GM19351 (cell line): ENCODE data around the gene OR2Z1.

ENCODE experiments used
- ATAC-seq: cut with Tn5 transposase; IDR thresholded peaks from one replicate; pipeline ENCODE4 v1.9.1; 2021; ENCODE audit warnings: mild to moderate bottlenecking, moderate library complexity; ENCODE audit not compliant: unreplicated experiment

OR2Z1 gene, protein sequence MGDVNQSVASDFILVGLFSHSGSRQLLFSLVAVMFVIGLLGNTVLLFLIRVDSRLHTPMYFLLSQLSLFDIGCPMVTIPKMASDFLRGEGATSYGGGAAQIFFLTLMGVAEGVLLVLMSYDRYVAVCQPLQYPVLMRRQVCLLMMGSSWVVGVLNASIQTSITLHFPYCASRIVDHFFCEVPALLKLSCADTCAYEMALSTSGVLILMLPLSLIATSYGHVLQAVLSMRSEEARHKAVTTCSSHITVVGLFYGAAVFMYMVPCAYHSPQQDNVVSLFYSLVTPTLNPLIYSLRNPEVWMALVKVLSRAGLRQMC

GRCh38 chr19:8721334-8721733, at the start of gene OR2Z1:
OR2Z1 (plus strand) TSS chr19:8721634; CDS start chr19:8731029, 9,395 bp downstream.
- ATAC-seq: no peak

- ATAC-seq: no peak
These were observed 48.0 kb upstream of the OR2Z1 start for GRCh38 chr19:8673276-8673891.

- ATAC-seq: no peak
These were observed 46.4 kb upstream of the OR2Z1 start for GRCh38 chr19:8675066-8675465.

DNA sequence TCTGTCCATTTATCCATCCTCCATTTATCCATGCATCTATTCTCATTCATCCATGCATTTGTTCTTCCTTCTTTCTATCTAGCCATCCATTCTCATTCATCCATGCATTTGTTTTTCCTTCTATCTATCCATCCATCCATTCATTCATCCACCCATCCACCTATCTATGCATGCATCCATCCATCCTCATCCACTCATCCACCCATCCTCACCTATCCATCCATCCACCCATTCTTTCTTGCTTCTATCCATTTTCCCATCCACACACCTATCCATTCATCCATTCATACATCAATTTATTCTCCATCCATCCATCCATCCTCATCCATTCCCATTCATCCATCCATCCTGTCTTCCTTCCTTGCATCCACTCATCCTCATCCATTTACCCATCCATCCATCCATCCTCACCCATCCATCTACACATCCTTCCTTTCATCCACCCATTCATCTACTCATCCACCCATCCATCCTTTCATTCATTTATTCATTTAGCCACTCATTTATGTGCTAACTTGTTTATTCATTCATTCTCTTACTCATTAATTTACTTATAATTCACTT, 43.1 kb upstream of the OR2Z1 start:
- no peak for ATAC-seq

GRCh38 chr19:8680676-8681344, 40.6 kb upstream of the OR2Z1 start:
- ATAC-seq: no peak

- ATAC-seq: no peak
These were observed 39.9 kb upstream of the OR2Z1 start for GRCh38 chr19:8681345-8682029.

DNA sequence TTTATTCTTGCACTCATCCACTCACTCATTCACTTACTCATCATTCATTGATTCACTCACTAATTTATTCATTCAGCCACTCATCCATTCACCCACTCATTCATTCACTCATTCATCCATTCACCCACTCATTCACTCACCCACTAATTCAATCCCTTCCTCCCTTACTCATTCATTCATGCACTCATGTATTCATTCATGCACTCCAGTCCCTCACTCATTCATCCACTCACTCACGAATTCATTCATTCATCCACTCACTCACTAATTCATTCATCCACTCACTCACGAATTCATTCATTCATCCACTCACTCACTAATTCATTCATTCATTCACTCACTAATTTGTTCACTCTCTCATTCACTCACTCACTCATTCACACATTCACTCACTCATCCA, 39.0 kb upstream of the OR2Z1 start:
- no peak for ATAC-seq

- no peak for ATAC-seq
These were observed 38.5 kb upstream of the OR2Z1 start for GRCh38 chr19:8682931-8683330.

DNA sequence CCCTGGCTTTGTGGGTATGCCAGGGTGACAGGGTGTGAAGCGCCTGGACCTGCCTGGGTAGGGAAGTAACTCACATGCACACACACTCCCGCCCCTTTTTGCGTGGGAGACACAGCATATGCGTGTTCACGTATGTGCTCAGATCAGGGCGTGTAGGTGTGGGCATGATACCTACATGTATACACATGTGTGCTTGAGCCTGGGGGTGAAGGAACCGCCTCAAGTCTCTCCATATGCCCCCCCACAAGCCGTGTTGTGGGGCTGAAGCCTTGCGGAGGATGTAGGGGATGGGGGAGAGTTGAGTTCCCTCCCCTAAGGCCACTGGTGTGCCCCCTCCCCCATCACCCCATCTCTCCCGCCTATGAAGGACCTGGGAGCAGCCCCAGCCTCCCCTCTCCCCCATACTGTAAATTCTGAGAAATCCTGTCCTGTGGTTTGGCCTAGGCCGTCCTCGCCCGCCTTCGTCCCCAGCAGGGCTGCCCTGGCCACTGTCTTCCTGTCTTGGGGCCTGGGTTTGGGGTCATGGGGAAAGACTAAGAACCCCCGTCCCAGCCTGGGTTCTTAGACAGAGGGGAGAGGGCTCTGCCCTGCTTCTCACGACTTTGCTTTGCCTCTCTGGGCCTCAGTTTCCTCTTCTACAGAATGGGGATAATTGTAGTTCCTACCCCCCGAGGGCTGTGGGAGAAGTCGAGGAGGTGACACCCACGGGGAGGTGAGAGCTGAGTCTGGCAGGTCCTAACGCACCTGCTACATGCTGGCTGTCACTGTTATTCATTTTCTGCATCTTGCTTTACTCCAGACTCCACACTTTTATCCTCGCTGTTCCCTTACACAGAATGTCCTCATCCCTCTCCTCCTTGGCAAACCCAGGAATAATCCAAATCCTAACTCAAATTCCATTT, 37.2 kb upstream of the OR2Z1 start:
- no peak for ATAC-seq

DNA sequence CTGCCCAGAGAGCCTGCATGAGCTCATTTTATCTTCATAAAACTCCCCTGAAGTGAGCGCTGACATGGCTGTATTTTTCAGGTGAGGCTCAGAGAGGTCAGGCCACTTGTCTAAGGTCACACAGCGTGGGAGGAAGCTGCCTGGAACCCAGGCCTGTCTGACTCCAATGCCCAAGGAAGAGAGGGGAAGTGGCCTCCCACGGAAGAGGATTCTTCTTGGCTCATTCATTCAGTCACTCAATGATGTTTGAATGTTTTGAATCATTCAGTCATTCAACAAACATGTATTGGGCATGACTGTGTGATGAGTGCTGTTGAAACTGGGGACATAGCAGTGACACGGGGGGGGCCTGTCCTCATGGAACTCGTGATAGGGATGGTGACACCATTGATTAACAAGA, 34.9 kb upstream of the OR2Z1 start:
- ATAC-seq: no peak

- ATAC-seq: no peak
These were observed 32.5 kb upstream of the OR2Z1 start for GRCh38 chr19:8688930-8689329.

- no peak for ATAC-seq
These were observed 30.5 kb upstream of the OR2Z1 start for GRCh38 chr19:8690753-8691539.

- ATAC-seq: no peak
These were observed 25.9 kb upstream of the OR2Z1 start for GRCh38 chr19:8695501-8695900.

- ATAC-seq: no peak
These were observed 25.5 kb upstream of the OR2Z1 start for GRCh38 chr19:8695911-8696310.

GRCh38 chr19:8696993-8697392, 24.4 kb upstream of the OR2Z1 start:
- no peak for ATAC-seq

DNA sequence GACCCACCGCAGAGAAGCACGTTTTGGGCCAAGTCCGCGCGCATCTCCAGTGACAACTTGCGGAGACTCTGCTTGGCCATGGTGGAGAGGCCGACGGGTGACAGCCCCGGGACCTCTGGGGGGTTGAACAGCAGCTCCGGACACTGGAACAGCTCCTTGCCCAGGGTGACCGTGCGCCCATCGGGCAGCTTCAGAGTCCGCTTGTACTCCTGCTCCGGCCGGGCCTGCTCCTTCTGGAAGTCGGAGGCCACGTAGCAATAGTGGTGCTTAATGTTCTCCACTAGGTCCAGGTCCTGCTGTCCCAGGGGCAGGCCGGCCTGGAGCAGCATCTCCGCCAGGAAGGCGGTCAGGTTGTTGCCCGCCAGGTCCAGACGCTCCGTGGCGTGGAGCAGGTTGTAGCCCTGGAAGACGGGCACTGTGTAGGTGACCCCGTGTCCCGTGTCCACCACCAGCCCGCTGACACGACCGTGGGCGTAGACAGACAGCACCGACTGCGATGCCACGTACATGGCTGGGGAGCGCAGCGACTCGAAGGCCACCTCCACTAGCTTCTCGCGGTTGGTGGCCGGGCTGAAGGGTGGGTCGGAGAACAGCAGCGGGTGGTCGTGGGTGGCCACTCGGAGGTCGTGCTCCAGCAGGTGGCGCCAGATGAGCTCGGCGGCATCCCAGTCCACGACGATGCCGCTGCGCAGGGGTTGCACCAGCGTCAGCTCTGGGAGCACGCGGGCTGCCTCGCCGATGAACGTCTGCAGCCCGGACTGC, 23.6 kb upstream of the OR2Z1 start:
- no peak for ATAC-seq

DNA sequence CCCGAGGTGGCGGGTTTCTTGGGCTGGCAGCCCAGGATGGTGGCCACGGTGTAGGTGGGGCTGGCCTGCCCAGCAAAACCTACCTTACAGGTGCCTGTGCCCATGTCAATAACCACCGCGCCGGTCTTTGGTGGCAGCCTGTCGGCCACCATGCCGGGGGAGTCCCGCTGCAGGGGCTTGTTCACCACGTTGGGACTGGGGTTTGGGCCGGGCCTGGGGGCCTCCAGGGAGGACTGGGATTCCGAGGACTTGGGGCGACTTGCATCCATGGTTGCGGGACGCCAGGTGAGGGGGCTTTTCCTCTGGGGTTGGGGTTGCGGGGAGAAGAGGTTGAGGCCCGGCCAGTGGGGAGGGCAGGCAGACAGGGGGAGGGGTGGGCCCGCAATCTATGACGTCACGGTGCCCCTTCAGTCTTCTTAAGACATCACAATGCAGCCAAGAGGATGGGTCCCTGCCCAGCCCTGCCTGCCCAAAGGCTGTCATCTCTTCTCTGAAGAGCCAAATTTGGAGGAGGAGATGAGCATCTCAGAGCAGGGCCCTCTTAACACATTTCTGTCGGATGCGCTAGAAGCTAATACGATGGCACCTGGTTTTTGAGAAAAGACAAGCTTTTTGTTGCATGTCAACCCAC, 22.9 kb upstream of the OR2Z1 start, which contains the start of gene ACTL9:
Gene ACTL9, minus strand, starts transcription at position 363 of the 631 bp plus-strand sequence. Its CDS starts 94 bp downstream, at position 269.
- ATAC-seq: no peak

- no peak for ATAC-seq
These were observed 21.5 kb upstream of the OR2Z1 start for GRCh38 chr19:8699908-8700307.
